Measurements from ENCODE around the gene NOC3L.
"Not testable (repeated sequence)": the region's sequence is repeated elsewhere in the genome, so short reads cannot be mapped to it uniquely, and the experiment has no call there.

NOC3L gene

GRCh38 chr10:94355841-94356240 is 6.9 kb downstream of the NOC3L start:
- no peaks in the 10 kb centered on the region for H3K27me3 ChIP-seq (replicated peaks; ENCODE audit: control insufficient read depth, insufficient read depth, low read length)
- no peak for TF ChIP-seq CTCF (IDR thresholded peaks at IDR 0.05; ENCODE audit: insufficient read depth, low read length, poor library complexity, severe bottlenecking)
- no peak for DNase-seq (ENCODE audit: extremely low read depth, insufficient read length)
- no peak overlapping the region for H3K4me3 ChIP-seq (replicated peaks; ENCODE audit: low read depth, low read length)
- peaks cover 5% of the 10 kb centered on the region for H3K36me3 ChIP-seq (ENCODE audit: control insufficient read depth, insufficient read depth, low read length)

- H3K4me3 ChIP-seq (replicated peaks; ENCODE audit: low read depth, low read length) = no peak overlapping the region
- no peak for DNase-seq (ENCODE audit: extremely low read depth, insufficient read length)
- no peaks in the 10 kb centered on the region for H3K27me3 ChIP-seq (replicated peaks; ENCODE audit: control insufficient read depth, insufficient read depth, low read length)
- TF ChIP-seq CTCF (IDR thresholded peaks at IDR 0.05; ENCODE audit: insufficient read depth, low read length, poor library complexity, severe bottlenecking) = no peak
- peaks cover 5% of the 10 kb centered on the region for H3K36me3 ChIP-seq (ENCODE audit: control insufficient read depth, insufficient read depth, low read length)
These were observed 9.4 kb downstream of the NOC3L start for GRCh38 chr10:94353336-94353735.

- Histone ChIP-seq H3K4me3 (replicated peaks; ENCODE audit: low read depth, low read length) (no peak overlapping the region), H3K27me3 (replicated peaks; ENCODE audit: control insufficient read depth, insufficient read depth, low read length) (no peaks in the 10 kb centered on the region), H3K36me3 (ENCODE audit: control insufficient read depth, insufficient read depth, low read length) (peaks cover 7% of the 10 kb centered on the region)
- TF ChIP-seq CTCF (IDR thresholded peaks at IDR 0.05; ENCODE audit: insufficient read depth, low read length, poor library complexity, severe bottlenecking) = no peak
- no peak for DNase-seq (ENCODE audit: extremely low read depth, insufficient read length)
These were observed 11.7 kb downstream of the NOC3L start for GRCh38 chr10:94351089-94351488.

GRCh38 chr10:94350500-94350899 is 12.2 kb downstream of the NOC3L start:
- not testable (repeated sequence) for DNase-seq (ENCODE audit: extremely low read depth, insufficient read length); H3K36me3 ChIP-seq (ENCODE audit: control insufficient read depth, insufficient read depth, low read length); H3K4me3 ChIP-seq (replicated peaks; ENCODE audit: low read depth, low read length)

GRCh38 chr10:94349327-94349726 is 13.4 kb downstream of the NOC3L start:
- Histone ChIP-seq H3K36me3 (ENCODE audit: control insufficient read depth, insufficient read depth, low read length) (peaks cover 6% of the 10 kb centered on the region), H3K4me3 (replicated peaks; ENCODE audit: low read depth, low read length) (no peak overlapping the region)
- no peak for DNase-seq (ENCODE audit: extremely low read depth, insufficient read length)

More at GRCh38 chr10:94350500-94350899, 12.2 kb downstream of the NOC3L start:
- not testable (repeated sequence) for H3K27me3 ChIP-seq (replicated peaks; ENCODE audit: control insufficient read depth, insufficient read depth, low read length)

GRCh38 chr10:94344522-94345122 is 18.1 kb downstream of the NOC3L start:
- TF ChIP-seq CTCF (IDR thresholded peaks at IDR 0.05; ENCODE audit: insufficient read depth, low read length, poor library complexity, severe bottlenecking) = no peak
- H3K4me3 ChIP-seq (replicated peaks; ENCODE audit: low read depth, low read length) = peak overlapping the region; percentile 30
- H3K36me3 ChIP-seq (ENCODE audit: control insufficient read depth, insufficient read depth, low read length) = peaks cover 8% of the 10 kb centered on the region
- DNase-seq (ENCODE audit: extremely low read depth, insufficient read length) = peak; percentile 67
- H3K27me3 ChIP-seq (replicated peaks; ENCODE audit: control insufficient read depth, insufficient read depth, low read length) = no peaks in the 10 kb centered on the region

More at GRCh38 chr10:94349327-94349726, 13.4 kb downstream of the NOC3L start:
- TF ChIP-seq CTCF (IDR thresholded peaks at IDR 0.05; ENCODE audit: insufficient read depth, low read length, poor library complexity, severe bottlenecking) = no peak
- H3K27me3 ChIP-seq (replicated peaks; ENCODE audit: control insufficient read depth, insufficient read depth, low read length) = no peaks in the 10 kb centered on the region

Data from GM06990 (cell line).